Tracheal epithelial cell (primary cell): ENCODE measurements around the gene CEP192. TPM values are rescaled to one million over a fixed set of nuclear protein-coding genes. Genes with fewer than 3 reads are reported as not detected.

Source experiments
- total RNA-seq: library from RNA; depleted of rRNA; stranded (reverse); fragments of >200 nt; gene quantifications from 2 replicates; pipeline ENCODE4 v1.2.1, GENCODE V29; 2014

Gene CEP192
- total RNA-seq, result 26.5 and 33.2 TPM in 2 replicates

GRCh38 chr18:12990967-12991820 is at the start of gene CEP192:
Gene CEP192 (plus strand): TSS chr18:12991362. CDS start chr18:12999425, 8,063 bp downstream.

GRCh38 chr18:12947285-12948049 is 43.7 kb upstream of the CEP192 start, which contains the start of gene SEH1L:
Gene SEH1L (plus strand): TSS chr18:12948011. CDS start chr18:12948122, 111 bp downstream.

Other genes starting within 250 kb of the CEP192 start
- gene PTPN2, start 107.1 kb upstream of the CEP192 start, total RNA-seq, result 35.4 and 42.0 TPM in 2 replicates
- gene SEH1L, start 43.4 kb upstream of the CEP192 start, total RNA-seq, result 90.4 and 103 TPM in 2 replicates
- gene LDLRAD4, start 227.4 kb downstream of the CEP192 start, total RNA-seq, result 0.24 TPM in 1 of 2 replicates, not detected in the other